K562 treated with DMSO at 1 percent for 4 hours (cell line): ENCODE measurements around the gene FBXO31. TPM values are rescaled to one million over a fixed set of nuclear protein-coding genes. Genes with fewer than 3 reads are reported as not detected.

Experiments
- total RNA-seq: library from RNA; unstranded; fragments of 300-600 nt; gene quantifications from 2 replicates; pipeline ENCODE4 v1.2.3, GENCODE V29; 2022; ENCODE audit not compliant: insufficient read depth

The FBXO31 gene
- 19.5 and 29.7 TPM in 2 replicates for total RNA-seq

GRCh38 chr16:87383505-87384161, at the start of gene FBXO31:
FBXO31 (minus strand) TSS chr16:87383776; CDS start chr16:87383744, 32 bp downstream.

GRCh38 chr16:87391950-87392820, 8.6 kb upstream of the FBXO31 start, which contains the start of gene MAP1LC3B:
MAP1LC3B (plus strand) TSS chr16:87392336; CDS start chr16:87392428, 92 bp downstream.

GRCh38 chr16:87316923-87317749, 66.4 kb downstream of the FBXO31 start, which contains the start of gene C16orf95:
C16orf95 (minus strand) TSS chr16:87317392; CDS start chr16:87317242, 150 bp downstream.

Other genes with a start within 250 kb of the FBXO31 start
- 6.5 and 16.8 TPM in 2 replicates for gene C16orf95, start 66.4 kb downstream of the FBXO31 start, total RNA-seq
- gene MAP1LC3B, start 8.6 kb upstream of the FBXO31 start, total RNA-seq, result 84.7 and 85.2 TPM in 2 replicates
- gene ZCCHC14, start 109.2 kb upstream of the FBXO31 start, total RNA-seq, result 15.3 and 22.0 TPM in 2 replicates
- gene JPH3, start 218.7 kb upstream of the FBXO31 start, total RNA-seq, result not detected in 2 replicates